ENCODE data around the gene NFATC2. TPM values are rescaled to one million over a fixed set of nuclear protein-coding genes. Genes with fewer than 3 reads are reported as not detected.

NFATC2 gene
- total RNA-seq, 3 donors from 2014 or later (not counting 1 experiment from before 2014, with no cell fraction given): 141 to 195 (median 160) TPM

GRCh38 chr20:51434026-51434425 is 108.5 kb downstream of the NFATC2 start:
- no peak overlapping the region for H3K4me3 Mint-ChIP-seq
- no peak for ATAC-seq
- TF ChIP-seq CTCF (IDR thresholded peaks at IDR 0.05): no peak
- H3K27ac Mint-ChIP-seq: no peak overlapping the region
- no peaks in the 10 kb centered on the region for H3K27me3 Mint-ChIP-seq (ENCODE audit: low read depth in 2 of 2)
- H3K27ac ChIP-seq (ENCODE audit: low read length): no peak overlapping the region
- H3K4me1 ChIP-seq (ENCODE audit: control insufficient read depth, insufficient read depth, low read length): peaks cover 30% of the 10 kb centered on the region
- peaks cover 65% of the 10 kb centered on the region for H3K36me3 ChIP-seq (ENCODE audit: control insufficient read depth, insufficient read depth, low read length)
- no peaks in the 10 kb centered on the region for H3K9me3 Mint-ChIP-seq
- intact Hi-C loops (cut with micrococcal nuclease): no loop called here
- no peaks in the 10 kb centered on the region for H3K27me3 ChIP-seq (ENCODE audit: control insufficient read depth, insufficient read depth, low read length)
- DNase-seq: no peak
- no peak overlapping the region for H3K4me3 ChIP-seq (ENCODE audit: low read length)
- peaks cover 60 to 76% of the 10 kb centered on the region in 2 donors for H3K4me1 Mint-ChIP-seq
- no peaks in the 10 kb centered on the region for H3K9me3 ChIP-seq (ENCODE audit: control insufficient read depth, insufficient read depth, low read length)
- peaks cover 13% of the 10 kb centered on the region for H3K36me3 Mint-ChIP-seq
- 100% methylated on average over 2 of the region's 2 CpGs for WGBS (ENCODE audit: insufficient coverage)

GRCh38 chr20:51432875-51433274 is 109.6 kb downstream of the NFATC2 start:
- peaks cover 62 to 77% of the 10 kb centered on the region in 2 donors for H3K4me1 Mint-ChIP-seq
- TF ChIP-seq CTCF (IDR thresholded peaks at IDR 0.05): no peak
- H3K36me3 ChIP-seq (ENCODE audit: control insufficient read depth, insufficient read depth, low read length): peaks cover 69% of the 10 kb centered on the region
- H3K4me1 ChIP-seq (ENCODE audit: control insufficient read depth, insufficient read depth, low read length): peaks cover 24% of the 10 kb centered on the region
- ATAC-seq (no peak), DNase-seq (no peak)
- 99% methylated on average over 3 of the region's 3 CpGs for WGBS (ENCODE audit: insufficient coverage)
- peaks cover 13% of the 10 kb centered on the region for H3K36me3 Mint-ChIP-seq
- peak overlapping the region; percentile 35 for H3K4me3 Mint-ChIP-seq
- H3K27ac ChIP-seq (ENCODE audit: low read length): no peak overlapping the region
- peak overlapping the region; percentile 75 to 81 for H3K27ac Mint-ChIP-seq
- H3K4me3 ChIP-seq (ENCODE audit: low read length): no peak overlapping the region
- no peaks in the 10 kb centered on the region for H3K27me3 ChIP-seq (ENCODE audit: control insufficient read depth, insufficient read depth, low read length)
- H3K9me3 Mint-ChIP-seq: no peaks in the 10 kb centered on the region
- intact Hi-C loops (cut with micrococcal nuclease): no loop called here
- no peaks in the 10 kb centered on the region for H3K27me3 Mint-ChIP-seq (ENCODE audit: low read depth in 2 of 2)
- H3K9me3 ChIP-seq (ENCODE audit: control insufficient read depth, insufficient read depth, low read length): no peaks in the 10 kb centered on the region

GRCh38 chr20:51432251-51432784 is 110.2 kb downstream of the NFATC2 start:
- H3K27me3 Mint-ChIP-seq (ENCODE audit: low read depth in 2 of 2): no peaks in the 10 kb centered on the region
- H3K9me3 Mint-ChIP-seq: no peaks in the 10 kb centered on the region
- no peak for ATAC-seq
- peak overlapping the region; percentile 80 for H3K4me3 Mint-ChIP-seq
- DNase-seq: no peak
- Histone ChIP-seq H3K9me3 (ENCODE audit: control insufficient read depth, insufficient read depth, low read length) (no peaks in the 10 kb centered on the region), H3K36me3 (ENCODE audit: control insufficient read depth, insufficient read depth, low read length) (peaks cover 67% of the 10 kb centered on the region), H3K4me3 (ENCODE audit: low read length) (no peak overlapping the region), H3K27ac (ENCODE audit: low read length) (no peak overlapping the region), H3K27me3 (ENCODE audit: control insufficient read depth, insufficient read depth, low read length) (no peaks in the 10 kb centered on the region), H3K4me1 (ENCODE audit: control insufficient read depth, insufficient read depth, low read length) (peaks cover 27% of the 10 kb centered on the region)
- peak overlapping the region; percentile 75 to 81 for H3K27ac Mint-ChIP-seq
- no peak for TF ChIP-seq CTCF (IDR thresholded peaks at IDR 0.05)
- peaks cover 13% of the 10 kb centered on the region for H3K36me3 Mint-ChIP-seq
- peaks cover 68 to 77% of the 10 kb centered on the region in 2 donors for H3K4me1 Mint-ChIP-seq
- intact Hi-C loops (cut with micrococcal nuclease): no loop called here
- 95% methylated on average over 27 of the region's 27 CpGs for WGBS (ENCODE audit: insufficient coverage)

- Histone ChIP-seq H3K4me1 (ENCODE audit: control insufficient read depth, insufficient read depth, low read length) (peaks cover 37% of the 10 kb centered on the region), H3K36me3 (ENCODE audit: control insufficient read depth, insufficient read depth, low read length) (peaks cover 67% of the 10 kb centered on the region), H3K4me3 (ENCODE audit: low read length) (no peak overlapping the region), H3K9me3 (ENCODE audit: control insufficient read depth, insufficient read depth, low read length) (no peaks in the 10 kb centered on the region), H3K27me3 (ENCODE audit: control insufficient read depth, insufficient read depth, low read length) (no peaks in the 10 kb centered on the region), H3K27ac (ENCODE audit: low read length) (peak overlapping the region; percentile 11)
- ATAC-seq: peak in 1 of 3 donors; percentile 61
- DNase-seq: peak in 1 of 2 donors; percentile 51
- no peaks in the 10 kb centered on the region for H3K27me3 Mint-ChIP-seq (ENCODE audit: low read depth in 2 of 2)
- H3K9me3 Mint-ChIP-seq: no peaks in the 10 kb centered on the region
- H3K36me3 Mint-ChIP-seq: peaks cover 13% of the 10 kb centered on the region
- no peak for TF ChIP-seq CTCF (IDR thresholded peaks at IDR 0.05)
- intact Hi-C loops (cut with micrococcal nuclease): no loop called here
- WGBS (ENCODE audit: insufficient coverage): 8% methylated on average over 5 of the region's 5 CpGs
- H3K4me3 Mint-ChIP-seq: peak overlapping the region; percentile 80
- peak overlapping the region; percentile 75 to 81 for H3K27ac Mint-ChIP-seq
- peaks cover 78 to 86% of the 10 kb centered on the region in 2 donors for H3K4me1 Mint-ChIP-seq
Observed at GRCh38 chr20:51431321-51431720, 111.2 kb downstream of the NFATC2 start.

Measured in natural killer cell (primary cell).